Panc1 (cell line): Measurements from ENCODE around the gene PPP1R12A. TPM values are rescaled to one million over a fixed set of nuclear protein-coding genes. Genes with fewer than 3 reads are reported as not detected.

Experiments used
- ATAC-seq: fragments of 200-7000 bp; cut with Tn5 transposase; 2 replicates; pipeline ENCODE4 v1.9.1; 2020; ENCODE audit warnings: mild to moderate bottlenecking, moderate library complexity
- BruUV-seq: library from RNA; stranded (reverse); fragments of 400-500 nt; replicated peaks from 2 replicates; lab custom pipeline; 2021; lab: Mats Ljungman, UMichigan
- CTCF ChIA-PET: fragments of 300-600 bp; sonication (Branson Sonifier 250); formaldehyde crosslinking; loops from one replicate; lab custom pipeline; 2022; ENCODE audit warnings: antibody characterized with exemption; lab: Charles Lee
- POLR2A ChIA-PET: fragments of 300-600 bp; sonication (Branson Sonifier 250); formaldehyde crosslinking; loops from one replicate; lab custom pipeline; 2022; ENCODE audit warnings: antibody characterized with exemption; lab: Charles Lee
- DNase-seq: peaks from one replicate; pipeline ENCODE4 v3.0.0-alpha.2; 2010; ENCODE audit warnings: low read depth, low spot score
- H3K27ac ChIP-seq: 2 replicates; pipeline ENCODE4 v1.5.1; 2011; ENCODE audit warnings: mild to moderate bottlenecking, low read length, inconsistent platforms
- H3K27me3 ChIP-seq: fragments of 200-500 bp; sonication (Bioruptor generic); 2 replicates; pipeline ENCODE4 v1.6.0; 2014; ENCODE audit warnings: low read length, inconsistent platforms; ENCODE audit not compliant: control insufficient read depth, insufficient read depth
- H3K36me3 ChIP-seq: fragments of 200-500 bp; sonication (Bioruptor generic); 2 replicates; pipeline ENCODE4 v1.5.1; 2014; ENCODE audit warnings: inconsistent platforms, mild to moderate bottlenecking, low read length, moderate library complexity; ENCODE audit not compliant: control insufficient read depth, insufficient read depth
- H3K4me1 ChIP-seq: 2 replicates; pipeline ENCODE4 v1.5.1; 2011; ENCODE audit warnings: inconsistent platforms, mild to moderate bottlenecking, low read length, moderate library complexity; ENCODE audit not compliant: control insufficient read depth, insufficient read depth
- H3K4me3 ChIP-seq, 2 experiments: 2 replicates each; pipeline ENCODE4 v1.5.1; 2011 to 2012; ENCODE audit warnings: low read depth in 2 of 2, low read length in 2 of 2, mild to moderate bottlenecking in 2 of 2, inconsistent platforms in 1 of 2, moderate library complexity in 1 of 2
- H3K9me3 ChIP-seq: fragments of 200-500 bp; sonication (Bioruptor generic); 2 replicates; pipeline ENCODE4 v1.5.1; 2014; ENCODE audit warnings: low read depth, mild to moderate bottlenecking, inconsistent platforms, low read length, moderate library complexity; ENCODE audit not compliant: control insufficient read depth, insufficient read depth
- CTCF ChIP-seq: fragments of 450-650 bp; IDR thresholded peaks from 2 replicates; pipeline ENCODE4 v1.5.1; 2017; ENCODE audit warnings: mild to moderate bottlenecking
- POLR2AphosphoS5 ChIP-seq: IDR thresholded peaks from 2 replicates; pipeline ENCODE4 v1.6.1; 2012; ENCODE audit warnings: mild to moderate bottlenecking, low read depth, low read length, moderate library complexity
- REST ChIP-seq, 2 experiments: IDR thresholded peaks; 2 replicates each; pipeline ENCODE4 v1.6.1; 2011 to 2012; ENCODE audit warnings: low read depth in 2 of 2, control low read depth in 1 of 2, low read length in 1 of 2, mild to moderate bottlenecking in 1 of 2, moderate library complexity in 1 of 2; ENCODE audit not compliant: insufficient read depth in 1 of 2
- SIN3A ChIP-seq: IDR thresholded peaks from 2 replicates; pipeline ENCODE4 v1.6.1; 2012; ENCODE audit warnings: low read depth, mild to moderate bottlenecking, low read length, moderate library complexity, borderline replicate concordance; ENCODE audit not compliant: insufficient read depth
- TCF7L2 ChIP-seq: IDR thresholded peaks from 2 replicates; pipeline ENCODE4 v1.6.1; 2011; ENCODE audit warnings: mild to moderate bottlenecking, low read depth, low read length, inconsistent platforms
- in situ Hi-C: cut with HindIII; loops from 2 replicates; pipeline ENCODE4 v1.10.0; 2016; ENCODE audit warnings: low sequenced_read_pairs, low pct_unique_long_range_greater_than_20kb
- intact Hi-C: fragments of 100-400 bp; cut with micrococcal nuclease; formaldehyde crosslinking; loops from one replicate; pipeline ENCODE4 v1.10.0; 2022; ENCODE audit not compliant: unreplicated experiment
- total RNA-seq: library from RNA; stranded (reverse); gene quantifications from one replicate; pipeline ENCODE4 v1.2.1, GENCODE V29; 2021; ENCODE audit not compliant: unreplicated experiment

PPP1R12A gene
- total RNA-seq, 1 experiment from 2014 or later = 61.6 TPM

GRCh38 chr12:79973801-79974200, 38.9 kb upstream of the PPP1R12A start:
- BruUV-seq = no TSS peak
- Histone ChIP-seq H3K9me3 (no peaks in the 10 kb centered on the region), H3K27ac (no peak overlapping the region), H3K4me3 (no peak overlapping the region), H3K27me3 (peaks cover 3% of the 10 kb centered on the region; the same call in 1 of the 2 replicates), H3K36me3 (no peaks in the 10 kb centered on the region; the same call in 1 of the 2 replicates), H3K4me1 (no peaks in the 10 kb centered on the region)
- ATAC-seq (no peak), DNase-seq (no peak)
- TF ChIP-seq REST (IDR thresholded peaks at IDR 0.05; ENCODE audit: insufficient read depth in 1 of 2, low read depth in 2 of 2, low read length in 1 of 2) = no peak
- TF ChIP-seq TCF7L2 = no peak
- TF ChIP-seq POLR2AphosphoS5 = no peak
- TF ChIP-seq CTCF = no peak
- TF ChIP-seq SIN3A = no peak
- in situ Hi-C loops (no loop called here), intact Hi-C loops (no loop called here)
- CTCF ChIA-PET = no interaction called here
- POLR2A ChIA-PET = no interaction called here

GRCh38 chr12:79964100-79964627, 29.3 kb upstream of the PPP1R12A start:
- BruUV-seq = no TSS peak
- POLR2A ChIA-PET = no interaction called here

More at GRCh38 chr12:79964100-79964627, 29.3 kb upstream of the PPP1R12A start:
- H3K4me3 ChIP-seq = no peak overlapping the region
- H3K36me3 ChIP-seq = no peaks in the 10 kb centered on the region
- TF ChIP-seq CTCF (no peak), SIN3A (no peak), TCF7L2 (no peak), POLR2AphosphoS5 (no peak), REST (IDR thresholded peaks at IDR 0.05; ENCODE audit: insufficient read depth in 1 of 2, low read depth in 2 of 2, low read length in 1 of 2) (no peak)
- intact Hi-C loops (no loop called here), in situ Hi-C loops (no loop called here)
- no peaks in the 10 kb centered on the region for H3K9me3 ChIP-seq
- CTCF ChIA-PET = no interaction called here
- H3K4me1 ChIP-seq = no peaks in the 10 kb centered on the region
- ATAC-seq = no peak
- no peak for DNase-seq
- H3K27ac ChIP-seq = no peak overlapping the region
- H3K27me3 ChIP-seq = no peaks in the 10 kb centered on the region
